IMR-90 (cell line): ENCODE measurements around the gene CYSRT1.

Experiments used
- MAFK ChIP-seq: IDR thresholded peaks from 2 replicates; pipeline ENCODE4 v1.6.1; 2012; ENCODE audit warnings: low read depth, low read length, improper control_type of control experiment
- MXI1 ChIP-seq: IDR thresholded peaks from 2 replicates; pipeline ENCODE4 v1.6.1; 2012; ENCODE audit warnings: low read depth, mild to moderate bottlenecking, low read length, moderate library complexity, borderline replicate concordance
- NFE2L2 ChIP-seq: fragments of 150-350 bp; IDR thresholded peaks from 2 replicates; pipeline ENCODE4 v1.6.1; 2016; ENCODE audit warnings: low read depth, mild to moderate bottlenecking, low read length
- POLR2A ChIP-seq: IDR thresholded peaks from 2 replicates; pipeline ENCODE4 v1.6.1; 2012; ENCODE audit warnings: mild to moderate bottlenecking, low read depth, low read length
- RAD21 ChIP-seq: IDR thresholded peaks from 2 replicates; pipeline ENCODE4 v1.6.1; 2012; ENCODE audit warnings: low read length, improper control_type of control experiment
- RFX5 ChIP-seq: IDR thresholded peaks from 2 replicates; pipeline ENCODE4 v1.8.0; 2012; ENCODE audit warnings: low read depth, mild to moderate bottlenecking, low read length, moderate library complexity
- TF ChIP-seq, protein P1 (sequence below): conservative IDR thresholded peaks from 2 replicates; pipeline ENCODE4 v1.5.1; 2012; ENCODE audit warnings: mild to moderate bottlenecking, low read depth, low read length, improper control_type of control experiment
- TF ChIP-seq, protein P2 (sequence below): fragments of 150-350 bp; IDR thresholded peaks from 2 replicates; pipeline ENCODE4 v1.6.1; 2016; ENCODE audit warnings: low read depth, mild to moderate bottlenecking, low read length, moderate library complexity, borderline replicate concordance
- TF ChIP-seq, protein P3 (sequence below): fragments of 150-350 bp; IDR thresholded peaks from 2 replicates; pipeline ENCODE4 v1.6.1; 2017; ENCODE audit warnings: mild to moderate bottlenecking, antibody characterized with exemption, low read length, low read depth

DNA sequence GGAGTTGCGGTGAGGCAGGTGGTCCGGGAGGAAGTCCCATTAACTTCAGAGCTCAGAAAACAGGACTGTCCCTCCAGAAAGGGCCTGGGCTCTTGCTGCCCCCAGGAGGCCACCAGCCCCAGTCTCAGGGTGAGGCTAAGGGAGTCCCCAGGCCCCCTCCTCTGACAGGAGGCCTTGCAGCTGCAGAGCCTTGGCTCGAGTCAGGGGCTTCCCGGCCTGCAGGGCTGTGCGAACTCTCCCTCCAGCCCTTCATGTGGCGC lies 22.9 kb downstream of the CYSRT1 start:
- no peak for TF ChIP-seq POLR2A
- TF ChIP-seq, protein P1, sequence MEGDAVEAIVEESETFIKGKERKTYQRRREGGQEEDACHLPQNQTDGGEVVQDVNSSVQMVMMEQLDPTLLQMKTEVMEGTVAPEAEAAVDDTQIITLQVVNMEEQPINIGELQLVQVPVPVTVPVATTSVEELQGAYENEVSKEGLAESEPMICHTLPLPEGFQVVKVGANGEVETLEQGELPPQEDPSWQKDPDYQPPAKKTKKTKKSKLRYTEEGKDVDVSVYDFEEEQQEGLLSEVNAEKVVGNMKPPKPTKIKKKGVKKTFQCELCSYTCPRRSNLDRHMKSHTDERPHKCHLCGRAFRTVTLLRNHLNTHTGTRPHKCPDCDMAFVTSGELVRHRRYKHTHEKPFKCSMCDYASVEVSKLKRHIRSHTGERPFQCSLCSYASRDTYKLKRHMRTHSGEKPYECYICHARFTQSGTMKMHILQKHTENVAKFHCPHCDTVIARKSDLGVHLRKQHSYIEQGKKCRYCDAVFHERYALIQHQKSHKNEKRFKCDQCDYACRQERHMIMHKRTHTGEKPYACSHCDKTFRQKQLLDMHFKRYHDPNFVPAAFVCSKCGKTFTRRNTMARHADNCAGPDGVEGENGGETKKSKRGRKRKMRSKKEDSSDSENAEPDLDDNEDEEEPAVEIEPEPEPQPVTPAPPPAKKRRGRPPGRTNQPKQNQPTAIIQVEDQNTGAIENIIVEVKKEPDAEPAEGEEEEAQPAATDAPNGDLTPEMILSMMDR = no peak
- no peak for TF ChIP-seq RFX5
- no peak for TF ChIP-seq MAFK
- no peak for TF ChIP-seq RAD21
- TF ChIP-seq, protein P2, sequence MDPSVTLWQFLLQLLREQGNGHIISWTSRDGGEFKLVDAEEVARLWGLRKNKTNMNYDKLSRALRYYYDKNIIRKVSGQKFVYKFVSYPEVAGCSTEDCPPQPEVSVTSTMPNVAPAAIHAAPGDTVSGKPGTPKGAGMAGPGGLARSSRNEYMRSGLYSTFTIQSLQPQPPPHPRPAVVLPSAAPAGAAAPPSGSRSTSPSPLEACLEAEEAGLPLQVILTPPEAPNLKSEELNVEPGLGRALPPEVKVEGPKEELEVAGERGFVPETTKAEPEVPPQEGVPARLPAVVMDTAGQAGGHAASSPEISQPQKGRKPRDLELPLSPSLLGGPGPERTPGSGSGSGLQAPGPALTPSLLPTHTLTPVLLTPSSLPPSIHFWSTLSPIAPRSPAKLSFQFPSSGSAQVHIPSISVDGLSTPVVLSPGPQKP = no peak
- TF ChIP-seq, protein P3, sequence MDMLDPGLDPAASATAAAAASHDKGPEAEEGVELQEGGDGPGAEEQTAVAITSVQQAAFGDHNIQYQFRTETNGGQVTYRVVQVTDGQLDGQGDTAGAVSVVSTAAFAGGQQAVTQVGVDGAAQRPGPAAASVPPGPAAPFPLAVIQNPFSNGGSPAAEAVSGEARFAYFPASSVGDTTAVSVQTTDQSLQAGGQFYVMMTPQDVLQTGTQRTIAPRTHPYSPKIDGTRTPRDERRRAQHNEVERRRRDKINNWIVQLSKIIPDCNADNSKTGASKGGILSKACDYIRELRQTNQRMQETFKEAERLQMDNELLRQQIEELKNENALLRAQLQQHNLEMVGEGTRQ = no peak
- TF ChIP-seq NFE2L2 = no peak
- no peak for TF ChIP-seq MXI1
